GM23338 (cell line): ENCODE data around the gene DPYSL5. TPM values are rescaled to one million over a fixed set of nuclear protein-coding genes. Genes with fewer than 3 reads are reported as not detected.

Experiments
- ATAC-seq: fragments of 200-7000 bp; cut with Tn5 transposase; 3 replicates; pipeline ENCODE4 v1.9.1; 2020
- DNase-seq: peaks from one replicate; pipeline ENCODE4 v3.0.0-alpha.2; 2015; ENCODE audit warnings: low spot score
- H2AFZ ChIP-seq: fragments of 200-600 bp; sonication (generic); 2 replicates; pipeline ENCODE4 v1.8.0; 2016; ENCODE audit warnings: antibody characterized with exemption, mild to moderate bottlenecking, moderate library complexity
- H3F3A ChIP-seq: fragments of 200-600 bp; sonication (generic); replicated peaks from 2 replicates; pipeline ENCODE4 v1.8.0; 2017; ENCODE audit warnings: antibody characterized with exemption, mixed run types, low read depth
- H3K27ac ChIP-seq: fragments of 200-600 bp; sonication (generic); 2 replicates; pipeline ENCODE4 v1.6.1; 2016; ENCODE audit warnings: low read depth
- H3K27me3 ChIP-seq: fragments of 200-600 bp; sonication (generic); 2 replicates; pipeline ENCODE4 v1.8.0; 2016; ENCODE audit warnings: mild to moderate bottlenecking, mixed run types, moderate library complexity; ENCODE audit not compliant: insufficient read depth
- H3K36me3 ChIP-seq: fragments of 200-600 bp; sonication (generic); 2 replicates; pipeline ENCODE4 v1.8.0; 2016; ENCODE audit warnings: mild to moderate bottlenecking; ENCODE audit not compliant: insufficient read depth
- H3K4me1 ChIP-seq: fragments of 200-600 bp; sonication (generic); 2 replicates; pipeline ENCODE4 v1.8.0; 2016; ENCODE audit warnings: mild to moderate bottlenecking, moderate library complexity; ENCODE audit not compliant: insufficient read depth
- H3K4me2 ChIP-seq: fragments of 200-600 bp; sonication (generic); 2 replicates; pipeline ENCODE4 v1.7.1; 2017; ENCODE audit warnings: mixed run types
- H3K4me3 ChIP-seq: fragments of 200-600 bp; sonication (generic); 2 replicates; pipeline ENCODE4 v1.6.1; 2016; ENCODE audit warnings: mixed run types
- H3K79me2 ChIP-seq: fragments of 200-600 bp; sonication (generic); replicated peaks from 2 replicates; pipeline ENCODE4 v1.8.0; 2017; ENCODE audit warnings: mild to moderate bottlenecking; ENCODE audit not compliant: insufficient read depth
- H3K9me2 ChIP-seq: fragments of 200-600 bp; sonication (generic); 2 replicates; pipeline ENCODE4 v1.8.0; 2017; ENCODE audit not compliant: insufficient read depth
- H4K20me1 ChIP-seq: fragments of 200-600 bp; sonication (generic); replicated peaks from 2 replicates; pipeline ENCODE4 v1.8.0; 2017; ENCODE audit warnings: mild to moderate bottlenecking; ENCODE audit not compliant: insufficient read depth
- H3K27ac Mint-ChIP-seq: 2 replicates; pipeline ENCODE4 v1.8.0; 2020; ENCODE audit warnings: inconsistent platforms, mild to moderate bottlenecking, moderate library complexity, mixed read lengths
- H3K27me3 Mint-ChIP-seq: 3 replicates; pipeline ENCODE4 v1.8.0; 2022; ENCODE audit warnings: low read depth, mild to moderate bottlenecking, moderate library complexity, mixed read lengths, inconsistent platforms; ENCODE audit not compliant: insufficient read depth, poor library complexity
- H3K36me3 Mint-ChIP-seq: 3 replicates; pipeline ENCODE4 v1.8.0; 2021; ENCODE audit warnings: low read depth, mild to moderate bottlenecking, inconsistent platforms, moderate library complexity, mixed read lengths
- H3K4me1 Mint-ChIP-seq: 3 replicates; pipeline ENCODE4 v1.8.0; 2020; ENCODE audit warnings: mild to moderate bottlenecking, inconsistent platforms, mixed read lengths
- H3K4me3 Mint-ChIP-seq: 3 replicates; pipeline ENCODE4 v1.8.0; 2021; ENCODE audit warnings: moderate library complexity, mild to moderate bottlenecking, inconsistent platforms, mixed read lengths
- H3K9me3 Mint-ChIP-seq: 3 replicates; pipeline ENCODE4 v1.8.0; 2020; ENCODE audit warnings: moderate library complexity, mild to moderate bottlenecking, inconsistent platforms, mixed read lengths
- CREB1 ChIP-seq: fragments of 250-450 bp; sonication (Bioruptor Pico); IDR thresholded peaks from 2 replicates; pipeline ENCODE4 v1.5.0; 2020; ENCODE audit warnings: low read depth, mild to moderate bottlenecking, moderate library complexity
- CTCF ChIP-seq, 2 experiments: fragments of 200-600 bp in 1 of 2; sonication (generic) in 1 of 2; conservative IDR thresholded peaks; 2 replicates each; pipeline versions ENCODE4 v1.5.1 to v1.6.1; 2016 to 2017; ENCODE audit warnings: antibody characterized with exemption in 2 of 2, low read depth in 2 of 2, mild to moderate bottlenecking in 2 of 2, moderate library complexity in 1 of 2
- EZH2 ChIP-seq: fragments of 200-600 bp; sonication (generic); IDR thresholded peaks from one replicate; pipeline ENCODE4 v1.8.0; 2017; ENCODE audit warnings: antibody characterized with exemption, mild to moderate bottlenecking, low read depth; ENCODE audit not compliant: unreplicated experiment
- EZH2phosphoT487 ChIP-seq: fragments of 200-600 bp; sonication (generic); IDR thresholded peaks from one replicate; pipeline ENCODE4 v1.8.1; 2018; ENCODE audit warnings: antibody characterized with exemption; ENCODE audit not compliant: unreplicated experiment
- JUNB ChIP-seq: IDR thresholded peaks from one replicate; pipeline ENCODE4 v1.6.1; 2016; ENCODE audit warnings: antibody characterized with exemption; ENCODE audit not compliant: unreplicated experiment
- POLR2AphosphoS5 ChIP-seq: IDR thresholded peaks from 2 replicates; pipeline ENCODE4 v1.6.1; 2016; ENCODE audit warnings: antibody characterized with exemption, low read depth
- polyA plus RNA-seq: library from polyadenylated mRNA; unstranded; fragments of >200 nt; fragmentation: Nextera tagmentation; extraction: Ambion mirVana; gene quantifications from 2 replicates; pipeline ENCODE4 v1.2.1, GENCODE V29; 2016
- total RNA-seq: library from RNA; depleted of rRNA; stranded (reverse); fragments of >200 nt; shearing (Covaris generic); gene quantifications from 2 replicates; pipeline ENCODE4 v1.2.3, GENCODE V29; 2014

The DPYSL5 gene
- total and polyA plus RNA-seq, 2 experiments from 2014 or later, result 3.1 to 8.1 TPM

GRCh38 chr2:26850000-26850431 lies 2.1 kb downstream of the DPYSL5 start:
- Histone ChIP-seq H3K4me2 (peak overlapping the region; percentile 96), H2AFZ (no peak overlapping the region), H3K27ac (no peak overlapping the region), H3K4me3 (peak overlapping the region; percentile 82), H3K79me2 (no peaks in the 10 kb centered on the region), H3K9me2 (no peaks in the 10 kb centered on the region), H3K27me3 (peaks cover 91% of the 10 kb centered on the region), H4K20me1 (peaks cover 25% of the 10 kb centered on the region), H3K4me1 (peaks cover 8% of the 10 kb centered on the region), H3F3A (0 out of 2 replicates have a peak, but pooled peaks cover 5% of the 10 kb centered on the region), H3K36me3 (no peaks in the 10 kb centered on the region)
- peak; percentile 33 for DNase-seq
- Mint-ChIP-seq H3K4me3 (peak overlapping the region; percentile 64), H3K9me3 (no peaks in the 10 kb centered on the region), H3K27ac (no peak overlapping the region), H3K27me3 (peaks cover 58% of the 10 kb centered on the region), H3K36me3 (no peaks in the 10 kb centered on the region), H3K4me1 (peaks cover 6% of the 10 kb centered on the region; the same call in 2 of the 3 replicates)
- peak; percentile 2 for ATAC-seq
- no peak for TF ChIP-seq JUNB
- peak; percentile 3 for TF ChIP-seq EZH2phosphoT487

GRCh38 chr2:26850505-26850904 lies 2.6 kb downstream of the DPYSL5 start:
- Histone ChIP-seq H3K4me1 (peaks cover 8% of the 10 kb centered on the region), H2AFZ (no peak overlapping the region), H3K9me2 (no peaks in the 10 kb centered on the region), H3K4me2 (no peak overlapping the region), H3K79me2 (no peaks in the 10 kb centered on the region), H3K36me3 (no peaks in the 10 kb centered on the region), H3K4me3 (0 out of 2 replicates have a peak overlapping the region, but pooled peaks have one; percentile 82), H3K27ac (no peak overlapping the region), H3F3A (0 out of 2 replicates have a peak, but pooled peaks cover 5% of the 10 kb centered on the region), H4K20me1 (peaks cover 25% of the 10 kb centered on the region), H3K27me3 (peaks cover 86% of the 10 kb centered on the region)
- no peak for ATAC-seq
- TF ChIP-seq EZH2 (peak; percentile 60), CTCF (conservative IDR thresholded peaks at IDR 0.05; ENCODE audit: low read depth in 2 of 2) (0 out of 4 replicates have a peak, but pooled peaks of 1 of the 2 experiments have one; percentile 5), POLR2AphosphoS5 (no peak)
- 0 out of 3 replicates have a peak overlapping the region, but pooled peaks have one; percentile 64 for H3K4me3 Mint-ChIP-seq
- H3K27ac Mint-ChIP-seq, result no peak overlapping the region
- no peaks in the 10 kb centered on the region for H3K36me3 Mint-ChIP-seq
- no peak for DNase-seq
- peaks cover 6% of the 10 kb centered on the region; the same call in 2 of the 3 replicates for H3K4me1 Mint-ChIP-seq
- peaks cover 56% of the 10 kb centered on the region for H3K27me3 Mint-ChIP-seq
- H3K9me3 Mint-ChIP-seq, result no peaks in the 10 kb centered on the region

- peaks cover 67% of the 10 kb centered on the region for H3K27me3 ChIP-seq
- TF ChIP-seq POLR2AphosphoS5 (no peak), CREB1 (no peak), CTCF (conservative IDR thresholded peaks at IDR 0.05; ENCODE audit: low read depth in 2 of 2) (no peak)
Observed at GRCh38 chr2:26852405-26853306, 4.7 kb downstream of the DPYSL5 start.

More at GRCh38 chr2:26852405-26853306, 4.7 kb downstream of the DPYSL5 start:
- no peak overlapping the region for H3K27ac ChIP-seq
- H3K4me3 ChIP-seq, result no peak overlapping the region
- H3K4me1 Mint-ChIP-seq, result 0 out of 3 replicates have a peak, but pooled peaks cover 2% of the 10 kb centered on the region
- H3K27me3 Mint-ChIP-seq, result peaks cover 40% of the 10 kb centered on the region
- DNase-seq (no peak), ATAC-seq (no peak)
- no peak overlapping the region for H3K4me3 Mint-ChIP-seq
- H3K9me3 Mint-ChIP-seq, result no peaks in the 10 kb centered on the region
- no peak overlapping the region for H2AFZ ChIP-seq
- no peak overlapping the region for H3K4me2 ChIP-seq
- peaks cover 25% of the 10 kb centered on the region for H4K20me1 ChIP-seq
- H3F3A ChIP-seq, result no peaks in the 10 kb centered on the region
- H3K27ac Mint-ChIP-seq, result no peak overlapping the region
- H3K4me1 ChIP-seq, result no peaks in the 10 kb centered on the region
- H3K36me3 Mint-ChIP-seq, result no peaks in the 10 kb centered on the region
- H3K79me2 ChIP-seq, result no peaks in the 10 kb centered on the region
- H3K9me2 ChIP-seq, result no peaks in the 10 kb centered on the region
- no peaks in the 10 kb centered on the region for H3K36me3 ChIP-seq
